Activated CD4-positive, alpha-beta T cell treated with anti-CD3 and anti-CD28 coated beads for 24 hours (primary cell): ENCODE measurements around the gene COMT.
"Not testable (repeated sequence)": the region's sequence is repeated elsewhere in the genome, so short reads cannot be mapped to it uniquely, and the experiment has no call there.

ENCODE experiments used
- DNase-seq, 2 donors: peaks; one replicate each; pipeline ENCODE4 v3.0.0-alpha.2; 2020; ENCODE audit warnings: low read depth in 2 of 2

COMT gene

GRCh38 chr22:19907902-19908301, 33.7 kb upstream of the COMT start:
- DNase-seq = not testable (repeated sequence)

- peak; percentile 76 to 85 for DNase-seq
Observed at GRCh38 chr22:19909350-19910179, 32.0 kb upstream of the COMT start.

- DNase-seq = no peak
Observed at GRCh38 chr22:19910180-19910744, 31.3 kb upstream of the COMT start.

DNA sequence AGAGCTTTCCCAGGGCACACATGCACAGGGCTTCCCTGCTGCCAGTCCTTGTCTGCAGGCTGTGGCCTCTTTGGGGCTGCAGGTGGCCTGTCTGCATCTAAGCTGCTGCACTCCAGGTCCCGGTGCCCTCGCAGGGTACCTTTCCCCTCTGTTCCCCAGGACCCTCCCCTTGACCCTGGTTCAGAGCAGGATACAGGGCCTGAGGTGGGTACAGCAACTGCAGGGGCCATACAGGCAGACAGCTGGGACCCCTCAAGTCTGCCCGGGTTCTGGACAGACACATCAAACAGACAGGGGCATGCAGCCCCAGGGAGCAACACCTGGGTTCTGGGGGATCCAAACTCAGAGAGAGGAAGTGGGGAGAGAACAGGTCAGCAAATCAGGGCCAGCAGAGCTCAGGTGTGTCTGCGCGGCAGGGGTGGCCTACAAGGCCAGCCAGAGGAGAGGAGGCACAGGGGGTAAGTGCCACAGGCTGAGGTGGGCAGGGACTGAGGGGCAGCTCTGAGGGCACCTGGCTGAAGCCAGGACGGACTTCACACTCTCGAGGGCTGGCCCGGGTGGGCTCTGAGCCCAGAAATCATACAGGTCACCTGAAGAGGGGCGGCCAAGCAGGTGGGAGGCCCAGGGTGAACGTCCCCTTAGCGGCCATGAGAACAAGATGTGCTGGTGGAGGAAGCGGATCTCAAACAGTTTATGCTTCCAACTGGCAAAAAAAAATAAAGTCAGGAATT, 29.9 kb upstream of the COMT start:
- DNase-seq = no peak

DNA sequence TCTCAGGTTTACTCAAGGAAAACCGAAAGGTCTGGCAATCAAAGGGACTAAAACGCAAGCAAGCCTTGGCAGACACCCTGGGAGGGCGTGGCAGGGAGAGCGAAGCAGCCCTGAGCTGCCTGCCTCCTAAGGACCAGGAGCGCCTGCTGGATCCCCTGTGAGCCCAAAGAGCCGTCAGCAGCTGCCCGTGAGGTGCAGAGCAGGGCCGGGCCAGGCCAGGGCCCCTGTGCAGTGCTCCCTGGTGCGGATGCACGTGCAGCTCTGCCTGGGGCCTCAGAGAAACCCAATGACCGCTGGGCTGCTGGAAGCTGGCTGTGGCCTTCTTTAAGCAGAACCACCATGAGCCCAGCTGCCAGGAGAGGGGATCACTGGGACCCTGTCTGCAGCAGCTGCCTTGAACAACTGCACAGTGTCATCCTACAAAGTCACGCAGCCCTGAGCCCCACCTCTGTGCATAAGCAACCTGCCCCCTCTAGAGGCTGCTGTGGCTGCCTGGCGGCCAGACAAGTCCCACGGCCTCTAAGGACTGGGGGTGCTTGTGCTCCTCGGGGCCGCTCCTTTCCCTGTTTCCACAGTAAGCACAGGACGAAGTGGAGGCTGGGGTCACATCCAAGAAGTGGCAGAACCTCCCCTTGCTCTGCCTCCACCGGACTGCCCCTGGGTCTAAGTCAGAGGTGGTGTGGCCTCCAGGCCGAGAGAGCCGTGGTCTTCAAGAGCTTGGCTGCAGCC, 29.1 kb upstream of the COMT start:
- DNase-seq = no peak

DNA sequence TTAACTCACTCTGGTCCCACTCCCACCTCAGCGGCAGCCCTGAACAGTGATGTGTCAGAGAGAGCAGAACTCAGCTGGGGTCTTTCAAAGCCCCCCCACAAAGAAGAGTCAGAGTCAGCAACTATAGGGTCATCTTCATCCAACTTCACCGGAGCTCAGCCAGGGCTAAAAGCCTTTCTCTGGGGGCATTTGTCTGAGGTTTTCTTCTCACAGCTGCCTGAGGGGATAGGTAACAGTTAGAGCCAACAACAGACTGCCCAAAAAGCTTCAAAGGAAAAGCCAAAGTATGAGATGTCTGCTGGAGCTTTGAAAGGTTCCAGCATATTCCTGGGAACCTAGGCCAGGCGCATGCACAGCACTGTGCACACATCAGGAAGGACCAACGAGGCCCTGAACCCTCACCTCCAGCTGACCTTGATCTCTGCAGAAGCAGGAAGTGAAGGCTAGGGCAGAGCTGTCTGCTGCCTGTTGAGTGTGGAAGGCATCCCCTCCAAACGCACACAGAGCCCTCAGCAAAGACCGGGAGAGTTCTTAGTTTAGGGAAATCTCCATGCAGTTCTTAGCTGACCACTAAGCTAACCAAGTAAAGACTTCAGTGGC, 28.1 kb upstream of the COMT start:
- DNase-seq = no peak

DNA sequence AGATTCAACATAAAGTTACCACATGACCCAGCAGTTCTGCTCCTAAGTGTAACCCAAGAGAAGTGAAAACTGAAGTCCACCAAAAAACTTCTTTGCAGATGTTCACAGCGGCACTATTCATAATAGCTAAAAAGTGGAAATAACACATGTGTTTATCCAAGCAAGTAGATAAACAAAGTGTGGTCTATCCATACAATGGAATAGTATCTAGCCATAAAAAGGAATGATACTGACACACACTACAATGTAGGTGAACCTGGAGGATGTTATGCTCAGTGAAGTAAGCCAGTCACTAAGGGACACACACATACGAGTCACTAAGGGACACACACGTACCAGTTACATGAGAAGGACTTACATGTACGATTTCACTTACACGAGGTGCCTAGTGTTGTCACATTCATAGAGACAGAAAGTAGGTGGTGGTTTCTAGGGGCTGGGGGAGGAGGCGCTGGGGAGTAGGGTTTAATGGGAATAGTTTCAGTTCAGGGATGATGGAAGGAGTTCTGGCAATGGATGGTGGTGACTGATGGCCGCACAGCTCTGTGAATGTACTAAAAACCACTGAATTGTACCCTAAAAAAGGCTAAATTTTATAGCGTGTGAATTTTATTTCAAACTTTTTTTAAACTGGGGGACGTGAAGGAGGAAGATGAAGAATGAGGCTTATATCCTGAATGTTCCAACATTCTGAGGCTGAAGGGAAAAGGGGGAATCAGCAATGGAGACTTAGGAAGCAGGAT, 27.2 kb upstream of the COMT start:
- no peak for DNase-seq

- no peak for DNase-seq
Observed at GRCh38 chr22:19915287-19915954, 26.2 kb upstream of the COMT start.

GRCh38 chr22:19916006-19916405, 25.6 kb upstream of the COMT start:
- DNase-seq = no peak

DNA sequence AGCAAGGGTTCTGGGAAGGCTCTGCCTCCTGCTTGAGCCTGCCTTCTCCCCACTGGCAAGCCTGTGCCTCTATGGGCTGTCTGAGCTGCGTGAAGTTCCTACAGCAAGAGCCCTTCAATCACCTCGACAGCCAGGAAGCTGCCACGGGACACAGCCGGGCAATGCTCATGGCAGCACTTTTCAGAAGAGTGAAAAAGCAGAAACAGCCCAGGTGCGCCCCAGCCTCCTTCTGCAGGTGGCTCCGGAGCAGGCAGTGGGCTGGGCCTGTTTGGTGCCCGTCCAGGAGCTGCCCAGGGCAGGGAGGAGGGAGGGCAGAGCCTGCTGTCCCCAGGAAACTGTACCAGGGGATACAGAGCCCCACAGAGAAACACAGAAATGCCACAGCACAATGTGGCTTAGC, 24.6 kb upstream of the COMT start:
- no peak for DNase-seq

DNA sequence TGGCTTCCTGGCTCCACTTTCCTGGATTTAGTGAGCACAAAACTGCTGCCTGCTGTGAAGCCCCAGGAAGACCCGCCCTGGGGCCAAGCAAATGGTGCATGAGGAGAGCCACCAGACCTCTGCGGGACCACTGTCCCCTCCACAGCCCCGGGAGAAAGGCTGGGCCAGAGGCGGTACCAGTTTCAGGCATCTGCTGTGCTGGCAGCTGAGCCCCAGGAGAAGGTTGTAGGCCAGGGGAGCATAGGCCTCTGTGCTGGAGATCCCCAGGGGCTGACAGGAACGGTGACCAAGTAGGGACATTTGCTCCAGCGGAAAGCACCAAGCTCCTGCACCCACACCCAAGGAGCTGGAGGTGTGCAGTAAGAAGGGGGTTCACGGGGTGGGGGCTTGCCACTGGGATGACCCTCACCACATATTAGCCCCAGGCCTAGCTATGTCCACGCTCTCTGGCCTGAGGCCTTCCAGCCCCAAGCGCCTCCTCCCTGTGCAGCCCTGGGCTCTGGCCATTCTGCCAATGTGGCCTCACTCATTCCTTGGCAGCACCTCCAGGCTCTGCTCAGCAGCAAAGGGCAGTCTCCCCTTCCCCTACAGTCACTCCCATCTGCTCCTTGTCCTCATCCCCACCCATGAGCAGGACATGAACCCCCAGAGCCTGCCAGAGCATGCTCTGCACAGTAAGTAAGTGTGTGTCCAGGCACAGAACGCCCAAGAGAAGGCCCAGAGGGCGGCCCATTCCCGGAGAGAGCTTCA, 24.0 kb upstream of the COMT start:
- no peak for DNase-seq

GRCh38 chr22:19918332-19919106, 23.1 kb upstream of the COMT start:
- no peak for DNase-seq

DNA sequence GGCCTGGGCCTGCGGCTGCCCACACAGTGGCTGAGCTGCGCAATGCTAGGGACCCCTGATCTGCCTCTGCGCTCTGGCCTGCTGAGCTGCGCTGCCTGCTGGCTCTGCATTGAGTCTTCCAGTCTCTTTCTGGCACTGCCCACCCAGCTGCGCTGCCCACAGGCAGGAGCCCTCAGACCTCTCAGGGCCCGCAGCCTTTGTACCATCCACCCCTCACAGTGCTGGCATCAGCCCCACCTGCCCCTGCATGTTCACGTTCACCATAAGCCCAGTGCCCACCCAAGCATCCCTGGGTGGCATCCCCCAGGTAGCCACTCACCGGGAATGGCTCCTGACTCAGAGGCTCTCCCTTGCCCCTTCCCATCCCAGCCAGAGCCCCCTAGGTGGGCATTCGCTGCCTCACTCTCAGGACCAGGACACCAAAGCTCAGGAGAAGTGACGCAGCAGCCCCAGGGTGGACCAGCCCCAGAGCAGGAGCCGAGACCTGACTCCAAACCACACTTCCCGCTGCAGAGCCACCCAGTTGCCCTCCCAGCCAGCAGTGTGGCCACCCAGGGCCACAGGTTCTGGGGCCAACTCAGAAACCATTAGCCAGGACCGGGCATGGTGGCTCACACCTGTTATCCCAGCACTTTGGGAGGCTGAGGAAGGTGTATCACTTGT, 21.7 kb upstream of the COMT start:
- no peak for DNase-seq

DNA sequence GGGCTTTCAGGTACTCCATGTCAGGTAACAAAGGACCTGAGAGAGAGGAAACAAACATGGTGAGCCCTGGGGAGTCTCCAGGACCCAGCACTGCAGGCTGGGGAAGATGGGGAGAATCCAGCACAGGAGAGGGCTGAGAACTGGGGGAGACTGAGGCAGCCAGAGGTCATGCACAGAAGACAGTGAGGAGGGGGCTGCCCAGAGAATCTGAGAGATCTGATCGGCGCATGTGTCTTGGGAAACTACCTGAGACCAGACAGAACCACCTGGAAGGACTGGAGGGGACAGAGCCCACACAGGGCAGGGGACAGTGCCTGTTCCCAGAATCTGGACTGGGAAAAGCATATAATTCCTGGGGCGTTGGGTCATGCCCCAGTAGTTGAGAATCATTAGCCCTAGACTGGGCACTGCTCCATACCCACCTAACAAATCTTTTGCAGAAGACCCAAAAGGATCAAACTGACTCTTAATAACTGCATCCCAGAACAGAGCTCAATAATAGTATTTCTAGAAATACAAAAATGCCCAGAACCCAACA, 20.0 kb upstream of the COMT start:
- DNase-seq = no peak

DNA sequence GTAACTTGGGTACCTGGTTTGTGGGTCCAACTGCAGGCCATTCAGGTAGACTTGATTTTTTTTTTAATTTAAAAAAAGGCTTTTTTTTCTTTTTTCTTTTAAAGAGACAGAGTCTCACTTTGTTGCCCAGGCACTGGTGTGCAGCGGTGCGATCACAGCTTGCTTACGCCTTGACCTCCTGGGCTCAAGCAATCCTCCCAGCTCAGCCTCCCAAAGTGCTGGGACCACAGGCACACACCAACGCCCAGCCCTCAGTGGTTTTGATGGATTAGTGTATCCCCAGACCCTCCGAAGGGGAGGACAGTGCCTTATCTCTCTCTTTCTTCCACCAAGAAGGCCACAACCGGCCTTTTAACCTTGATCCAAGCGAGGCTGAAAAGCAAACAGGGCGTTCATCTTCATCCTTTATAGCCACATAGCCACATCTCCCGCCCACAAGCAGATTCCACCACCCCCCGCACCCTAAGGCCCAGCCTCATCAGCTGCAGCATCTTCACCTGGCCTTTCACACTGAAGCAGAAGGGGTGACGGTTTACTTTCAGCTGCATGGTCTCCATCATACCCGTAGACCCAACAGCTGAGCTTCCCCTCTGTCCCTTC, 17.6 kb upstream of the COMT start:
- no peak for DNase-seq

- not testable (repeated sequence) for DNase-seq
Observed at GRCh38 chr22:19926028-19926427, 15.5 kb upstream of the COMT start.

- DNase-seq = no peak
Observed at GRCh38 chr22:19927696-19928095, 13.9 kb upstream of the COMT start.

- no peak for DNase-seq
Observed at GRCh38 chr22:19928207-19928606, 13.4 kb upstream of the COMT start.
